ENCODE data around the gene SLC25A21.
"Not testable (repeated sequence)": the region's sequence is repeated elsewhere in the genome, so short reads cannot be mapped to it uniquely, and the experiment has no call there.

The SLC25A21 gene

GRCh38 chr14:37187294-37187693, 14.9 kb upstream of the SLC25A21 start:
- no peak overlapping the region for H3K4me3 ChIP-seq (ENCODE audit: low read depth, low read length)

- no peak overlapping the region for H3K4me3 ChIP-seq (ENCODE audit: low read depth, low read length)
Measured at GRCh38 chr14:37186865-37187264, 14.5 kb upstream of the SLC25A21 start.

GRCh38 chr14:37185670-37186069, 13.3 kb upstream of the SLC25A21 start:
- H3K4me3 ChIP-seq (ENCODE audit: low read depth, low read length), result no peak overlapping the region

- not testable (repeated sequence) for H3K4me3 ChIP-seq (ENCODE audit: low read depth, low read length)
Measured at GRCh38 chr14:37184520-37184919, 12.1 kb upstream of the SLC25A21 start.

- no peak overlapping the region for H3K4me3 ChIP-seq (ENCODE audit: low read depth, low read length)
Measured at GRCh38 chr14:37181441-37181840, 9.0 kb upstream of the SLC25A21 start.

GRCh38 chr14:37180886-37181285, 8.5 kb upstream of the SLC25A21 start:
- not testable (repeated sequence) for H3K4me3 ChIP-seq (ENCODE audit: low read depth, low read length)

- no peak overlapping the region for H3K4me3 ChIP-seq (ENCODE audit: low read depth, low read length)
Measured at GRCh38 chr14:37179896-37180502, 7.6 kb upstream of the SLC25A21 start.

- peak overlapping the region; percentile 91 for H3K4me3 ChIP-seq (ENCODE audit: low read depth, low read length)
Measured at GRCh38 chr14:37172936-37173614, 669 bp upstream of the SLC25A21 start.

- peak overlapping the region; percentile 91 for H3K4me3 ChIP-seq (ENCODE audit: low read depth, low read length)
Measured at GRCh38 chr14:37171678-37172023, 755 bp downstream of the SLC25A21 start.

- H3K4me3 ChIP-seq (ENCODE audit: low read depth, low read length), result no peak overlapping the region
Measured at GRCh38 chr14:37170993-37171392, 1.4 kb downstream of the SLC25A21 start.

GRCh38 chr14:37170237-37170636, 2.2 kb downstream of the SLC25A21 start:
- H3K4me3 ChIP-seq (ENCODE audit: low read depth, low read length), result no peak overlapping the region

GRCh38 chr14:37168721-37169120, 3.7 kb downstream of the SLC25A21 start:
- H3K4me3 ChIP-seq (ENCODE audit: low read depth, low read length), result no peak overlapping the region

GRCh38 chr14:37167151-37168047, 5.0 kb downstream of the SLC25A21 start:
- no peak overlapping the region for H3K4me3 ChIP-seq (ENCODE audit: low read depth, low read length)

GRCh38 chr14:37165794-37166193, 6.6 kb downstream of the SLC25A21 start:
- H3K4me3 ChIP-seq (ENCODE audit: low read depth, low read length), result no peak overlapping the region

- not testable (repeated sequence) for H3K4me3 ChIP-seq (ENCODE audit: low read depth, low read length)
Measured at GRCh38 chr14:37162307-37162706, 10.1 kb downstream of the SLC25A21 start.

- H3K4me3 ChIP-seq (ENCODE audit: low read depth, low read length), result no peak overlapping the region
Measured at GRCh38 chr14:37157987-37158386, 14.4 kb downstream of the SLC25A21 start.

GRCh38 chr14:37153483-37153882, 18.9 kb downstream of the SLC25A21 start:
- H3K4me3 ChIP-seq (ENCODE audit: low read depth, low read length), result no peak overlapping the region

- no peak overlapping the region for H3K4me3 ChIP-seq (ENCODE audit: low read depth, low read length)
Measured at GRCh38 chr14:37153005-37153404, 19.4 kb downstream of the SLC25A21 start.

- no peak overlapping the region for H3K4me3 ChIP-seq (ENCODE audit: low read depth, low read length)
Measured at GRCh38 chr14:37150414-37150813, 22.0 kb downstream of the SLC25A21 start.

GRCh38 chr14:37147310-37147880, 25.0 kb downstream of the SLC25A21 start:
- H3K4me3 ChIP-seq (ENCODE audit: low read depth, low read length), result no peak overlapping the region

- H3K4me3 ChIP-seq (ENCODE audit: low read depth, low read length), result not testable (repeated sequence)
Measured at GRCh38 chr14:37146438-37146837, 26.0 kb downstream of the SLC25A21 start.

All from iPS-11a (cell line).